ENCODE results near the gene LRRC28.

GRCh38 chr15:99430881-99431401, 179.7 kb downstream of the LRRC28 start:
- TF ChIP-seq CTCF (IDR thresholded peaks at IDR 0.05 in 2 of 3, conservative IDR thresholded peaks at IDR 0.05 in 1 of 3; ENCODE audit: borderline replicate concordance in 1 of 3, insufficient read depth in 1 of 3, low read depth in 2 of 3, low read length in 2 of 3) (no peak), YY1 (IDR thresholded peaks at IDR 0.05; ENCODE audit: extremely low read depth, insufficient replicate concordance, low read depth, low read length) (no peak), CBX3 (IDR thresholded peaks at IDR 0.05; ENCODE audit: low read depth) (no peak), EGR1 (IDR thresholded peaks at IDR 0.05; ENCODE audit: low read depth) (no peak), POLR2A (IDR thresholded peaks at IDR 0.05; ENCODE audit: borderline replicate concordance, extremely low read depth, insufficient read depth, insufficient read length) (no peak), EZH2phosphoT487 (IDR thresholded peaks at IDR 0.05; ENCODE audit: borderline replicate concordance) (no peak), RAD21 (IDR thresholded peaks at IDR 0.05; ENCODE audit: low read depth) (no peak), REST (IDR thresholded peaks at IDR 0.05; ENCODE audit: low read depth) (no peak), ZFX (IDR thresholded peaks at IDR 0.05) (no peak), SIN3A (IDR thresholded peaks at IDR 0.05; ENCODE audit: low read depth) (no peak), POLR2AphosphoS5 (IDR thresholded peaks at IDR 0.05; ENCODE audit: low read depth, low read length) (no peak), EZH2 (IDR thresholded peaks at IDR 0.05) (no peak), MAX (IDR thresholded peaks at IDR 0.05) (no peak)

All from HCT116 (cell line).